Measurements from ENCODE around the gene HRAS.
"Not testable (repeated sequence)": the region's sequence is repeated elsewhere in the genome, so short reads cannot be mapped to it uniquely, and the experiment has no call there.

- not testable (repeated sequence) for TF ChIP-seq CTCF (IDR thresholded peaks at IDR 0.05); CHD2 (IDR thresholded peaks at IDR 0.05; ENCODE audit: low read length, partially characterized antibody); BCL3 (IDR thresholded peaks at IDR 0.05); BHLHE40 (IDR thresholded peaks at IDR 0.05; ENCODE audit: low read depth, low read length); POLR2AphosphoS2 (conservative IDR thresholded peaks at IDR 0.05; ENCODE audit: low read length); HMGXB4 (CRISPR knock-in tag; IDR thresholded peaks at IDR 0.05; ENCODE audit: borderline replicate concordance)
Observed at GRCh38 chr11:574031-574570, 38.7 kb upstream of the HRAS start.

Measured in A549 (cell line).